HEK293 (cell line): ENCODE data around the gene FLOT2.

Source experiments
- MYNN ChIP-seq: fragments of 450-650 bp; formaldehyde crosslinking; IDR thresholded peaks from 2 replicates; pipeline ENCODE4 v1.5.1; 2016; ENCODE audit warnings: missing biosample characterization, missing genetic modification characterization, borderline replicate concordance
- REST ChIP-seq: fragments of 450-650 bp; formaldehyde crosslinking; IDR thresholded peaks from 2 replicates; pipeline ENCODE4 v1.5.1; 2016; ENCODE audit warnings: missing biosample characterization, missing genetic modification characterization
- YY1 ChIP-seq: fragments of 450-650 bp; formaldehyde crosslinking; IDR thresholded peaks from 2 replicates; pipeline ENCODE4 v1.5.1; 2018; ENCODE audit warnings: missing biosample characterization, missing genetic modification characterization
- ZNF10 ChIP-seq: fragments of 450-650 bp; formaldehyde crosslinking; IDR thresholded peaks from 2 replicates; pipeline ENCODE4 v1.5.1; 2017; ENCODE audit warnings: missing biosample characterization, missing genetic modification characterization
- ZNF121 ChIP-seq: fragments of 450-650 bp; formaldehyde crosslinking; IDR thresholded peaks from 2 replicates; pipeline ENCODE4 v1.5.1; 2016; ENCODE audit warnings: missing biosample characterization, missing genetic modification characterization
- ZNF48 ChIP-seq: fragments of 450-650 bp; formaldehyde crosslinking; IDR thresholded peaks from 2 replicates; pipeline ENCODE4 v1.5.1; 2016; ENCODE audit warnings: missing biosample characterization, missing genetic modification characterization
- ZNF510 ChIP-seq: fragments of 450-650 bp; formaldehyde crosslinking; IDR thresholded peaks from 2 replicates; pipeline ENCODE4 v1.5.1; 2018; ENCODE audit warnings: mild to moderate bottlenecking, missing genetic modification characterization, missing biosample characterization; ENCODE audit not compliant: insufficient replicate concordance
- ZNF704 ChIP-seq: fragments of 450-650 bp; formaldehyde crosslinking; IDR thresholded peaks from 2 replicates; pipeline ENCODE4 v1.5.1; 2016; ENCODE audit warnings: missing biosample characterization, missing genetic modification characterization
- TF ChIP-seq, protein P1 (sequence below): fragments of 450-650 bp; formaldehyde crosslinking; IDR thresholded peaks from 2 replicates; pipeline ENCODE4 v1.5.1; 2016; ENCODE audit warnings: missing biosample characterization, missing genetic modification characterization

- no peak for TF ChIP-seq REST (tag by site-specific recombination)
- TF ChIP-seq, protein P1, sequence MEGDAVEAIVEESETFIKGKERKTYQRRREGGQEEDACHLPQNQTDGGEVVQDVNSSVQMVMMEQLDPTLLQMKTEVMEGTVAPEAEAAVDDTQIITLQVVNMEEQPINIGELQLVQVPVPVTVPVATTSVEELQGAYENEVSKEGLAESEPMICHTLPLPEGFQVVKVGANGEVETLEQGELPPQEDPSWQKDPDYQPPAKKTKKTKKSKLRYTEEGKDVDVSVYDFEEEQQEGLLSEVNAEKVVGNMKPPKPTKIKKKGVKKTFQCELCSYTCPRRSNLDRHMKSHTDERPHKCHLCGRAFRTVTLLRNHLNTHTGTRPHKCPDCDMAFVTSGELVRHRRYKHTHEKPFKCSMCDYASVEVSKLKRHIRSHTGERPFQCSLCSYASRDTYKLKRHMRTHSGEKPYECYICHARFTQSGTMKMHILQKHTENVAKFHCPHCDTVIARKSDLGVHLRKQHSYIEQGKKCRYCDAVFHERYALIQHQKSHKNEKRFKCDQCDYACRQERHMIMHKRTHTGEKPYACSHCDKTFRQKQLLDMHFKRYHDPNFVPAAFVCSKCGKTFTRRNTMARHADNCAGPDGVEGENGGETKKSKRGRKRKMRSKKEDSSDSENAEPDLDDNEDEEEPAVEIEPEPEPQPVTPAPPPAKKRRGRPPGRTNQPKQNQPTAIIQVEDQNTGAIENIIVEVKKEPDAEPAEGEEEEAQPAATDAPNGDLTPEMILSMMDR (tag by site-specific recombination): no peak
- TF ChIP-seq ZNF121: no peak
- no peak for TF ChIP-seq MYNN (tag by site-specific recombination)
- TF ChIP-seq YY1 (tag by site-specific recombination): no peak
- no peak for TF ChIP-seq ZNF10 (tag by site-specific recombination)
- no peak for TF ChIP-seq ZNF704
- TF ChIP-seq ZNF510 (tag by site-specific recombination): no peak
- no peak for TF ChIP-seq ZNF48 (tag by site-specific recombination)
Observed at GRCh38 chr17:28864991-28865849, 32.3 kb downstream of the FLOT2 start.
